GM23338 (cell line): ENCODE results near the gene ATF7.
"Not testable (repeated sequence)": the region's sequence is repeated elsewhere in the genome, so short reads cannot be mapped to it uniquely, and the experiment has no call there.

Experiments
- CREB1 ChIP-seq: fragments of 250-450 bp; sonication (Bioruptor Pico); IDR thresholded peaks from 2 replicates; pipeline ENCODE4 v1.5.0; 2020; ENCODE audit warnings: low read depth, mild to moderate bottlenecking, moderate library complexity
- EZH2 ChIP-seq: fragments of 200-600 bp; sonication (generic); IDR thresholded peaks from one replicate; pipeline ENCODE4 v1.8.0; 2017; ENCODE audit warnings: antibody characterized with exemption, mild to moderate bottlenecking, low read depth; ENCODE audit not compliant: unreplicated experiment
- EZH2phosphoT487 ChIP-seq: fragments of 200-600 bp; sonication (generic); IDR thresholded peaks from one replicate; pipeline ENCODE4 v1.8.1; 2018; ENCODE audit warnings: antibody characterized with exemption; ENCODE audit not compliant: unreplicated experiment
- POLR2AphosphoS5 ChIP-seq: IDR thresholded peaks from 2 replicates; pipeline ENCODE4 v1.6.1; 2016; ENCODE audit warnings: antibody characterized with exemption, low read depth
- STAT1 ChIP-seq: IDR thresholded peaks from one replicate; pipeline ENCODE4 v1.6.1; 2016; ENCODE audit warnings: antibody characterized with exemption; ENCODE audit not compliant: unreplicated experiment
- TF ChIP-seq, protein P1 (sequence below), 2 experiments: fragments of 200-600 bp in 1 of 2; sonication (generic) in 1 of 2; conservative IDR thresholded peaks; 2 replicates each; pipeline versions ENCODE4 v1.5.1 to v1.6.1; 2016 to 2017; ENCODE audit warnings: antibody characterized with exemption in 2 of 2, low read depth in 2 of 2, mild to moderate bottlenecking in 2 of 2, moderate library complexity in 1 of 2
- TF ChIP-seq, protein P2 (sequence below): IDR thresholded peaks from 2 replicates; pipeline ENCODE4 v1.6.1; 2016; ENCODE audit warnings: antibody characterized with exemption
- TF ChIP-seq, protein P3 (sequence below): IDR thresholded peaks from one replicate; pipeline ENCODE4 v1.6.1; 2018; ENCODE audit warnings: antibody characterized with exemption; ENCODE audit not compliant: unreplicated experiment

DNA sequence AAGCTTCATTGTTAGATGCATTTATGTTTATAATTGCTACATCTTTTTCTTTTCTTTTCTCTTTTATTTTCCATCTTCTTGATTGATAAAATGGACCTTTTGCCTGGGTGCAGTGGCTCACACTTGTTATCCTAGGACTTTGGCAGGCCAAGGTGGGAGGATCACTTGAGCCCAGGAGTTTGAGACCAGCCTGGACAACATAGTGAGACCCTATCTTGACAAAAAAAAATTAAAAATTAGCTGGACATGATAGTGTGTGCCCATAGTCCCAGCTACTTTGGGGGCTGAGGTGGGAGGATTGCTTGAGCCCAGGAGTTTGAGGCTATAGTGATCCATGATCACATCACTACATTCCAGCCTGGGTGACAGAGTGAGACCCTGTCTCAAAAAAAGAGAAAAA, 9.5 kb upstream of the ATF7 start:
- TF ChIP-seq EZH2, POLR2AphosphoS5, CREB1, EZH2phosphoT487, STAT1: not testable (repeated sequence)
- TF ChIP-seq, protein P1, sequence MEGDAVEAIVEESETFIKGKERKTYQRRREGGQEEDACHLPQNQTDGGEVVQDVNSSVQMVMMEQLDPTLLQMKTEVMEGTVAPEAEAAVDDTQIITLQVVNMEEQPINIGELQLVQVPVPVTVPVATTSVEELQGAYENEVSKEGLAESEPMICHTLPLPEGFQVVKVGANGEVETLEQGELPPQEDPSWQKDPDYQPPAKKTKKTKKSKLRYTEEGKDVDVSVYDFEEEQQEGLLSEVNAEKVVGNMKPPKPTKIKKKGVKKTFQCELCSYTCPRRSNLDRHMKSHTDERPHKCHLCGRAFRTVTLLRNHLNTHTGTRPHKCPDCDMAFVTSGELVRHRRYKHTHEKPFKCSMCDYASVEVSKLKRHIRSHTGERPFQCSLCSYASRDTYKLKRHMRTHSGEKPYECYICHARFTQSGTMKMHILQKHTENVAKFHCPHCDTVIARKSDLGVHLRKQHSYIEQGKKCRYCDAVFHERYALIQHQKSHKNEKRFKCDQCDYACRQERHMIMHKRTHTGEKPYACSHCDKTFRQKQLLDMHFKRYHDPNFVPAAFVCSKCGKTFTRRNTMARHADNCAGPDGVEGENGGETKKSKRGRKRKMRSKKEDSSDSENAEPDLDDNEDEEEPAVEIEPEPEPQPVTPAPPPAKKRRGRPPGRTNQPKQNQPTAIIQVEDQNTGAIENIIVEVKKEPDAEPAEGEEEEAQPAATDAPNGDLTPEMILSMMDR (conservative IDR thresholded peaks at IDR 0.05; ENCODE audit: low read depth in 2 of 2): not testable (repeated sequence)
- TF ChIP-seq, protein P2, sequence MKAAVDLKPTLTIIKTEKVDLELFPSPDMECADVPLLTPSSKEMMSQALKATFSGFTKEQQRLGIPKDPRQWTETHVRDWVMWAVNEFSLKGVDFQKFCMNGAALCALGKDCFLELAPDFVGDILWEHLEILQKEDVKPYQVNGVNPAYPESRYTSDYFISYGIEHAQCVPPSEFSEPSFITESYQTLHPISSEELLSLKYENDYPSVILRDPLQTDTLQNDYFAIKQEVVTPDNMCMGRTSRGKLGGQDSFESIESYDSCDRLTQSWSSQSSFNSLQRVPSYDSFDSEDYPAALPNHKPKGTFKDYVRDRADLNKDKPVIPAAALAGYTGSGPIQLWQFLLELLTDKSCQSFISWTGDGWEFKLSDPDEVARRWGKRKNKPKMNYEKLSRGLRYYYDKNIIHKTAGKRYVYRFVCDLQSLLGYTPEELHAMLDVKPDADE: not testable (repeated sequence)
- TF ChIP-seq, protein P3, sequence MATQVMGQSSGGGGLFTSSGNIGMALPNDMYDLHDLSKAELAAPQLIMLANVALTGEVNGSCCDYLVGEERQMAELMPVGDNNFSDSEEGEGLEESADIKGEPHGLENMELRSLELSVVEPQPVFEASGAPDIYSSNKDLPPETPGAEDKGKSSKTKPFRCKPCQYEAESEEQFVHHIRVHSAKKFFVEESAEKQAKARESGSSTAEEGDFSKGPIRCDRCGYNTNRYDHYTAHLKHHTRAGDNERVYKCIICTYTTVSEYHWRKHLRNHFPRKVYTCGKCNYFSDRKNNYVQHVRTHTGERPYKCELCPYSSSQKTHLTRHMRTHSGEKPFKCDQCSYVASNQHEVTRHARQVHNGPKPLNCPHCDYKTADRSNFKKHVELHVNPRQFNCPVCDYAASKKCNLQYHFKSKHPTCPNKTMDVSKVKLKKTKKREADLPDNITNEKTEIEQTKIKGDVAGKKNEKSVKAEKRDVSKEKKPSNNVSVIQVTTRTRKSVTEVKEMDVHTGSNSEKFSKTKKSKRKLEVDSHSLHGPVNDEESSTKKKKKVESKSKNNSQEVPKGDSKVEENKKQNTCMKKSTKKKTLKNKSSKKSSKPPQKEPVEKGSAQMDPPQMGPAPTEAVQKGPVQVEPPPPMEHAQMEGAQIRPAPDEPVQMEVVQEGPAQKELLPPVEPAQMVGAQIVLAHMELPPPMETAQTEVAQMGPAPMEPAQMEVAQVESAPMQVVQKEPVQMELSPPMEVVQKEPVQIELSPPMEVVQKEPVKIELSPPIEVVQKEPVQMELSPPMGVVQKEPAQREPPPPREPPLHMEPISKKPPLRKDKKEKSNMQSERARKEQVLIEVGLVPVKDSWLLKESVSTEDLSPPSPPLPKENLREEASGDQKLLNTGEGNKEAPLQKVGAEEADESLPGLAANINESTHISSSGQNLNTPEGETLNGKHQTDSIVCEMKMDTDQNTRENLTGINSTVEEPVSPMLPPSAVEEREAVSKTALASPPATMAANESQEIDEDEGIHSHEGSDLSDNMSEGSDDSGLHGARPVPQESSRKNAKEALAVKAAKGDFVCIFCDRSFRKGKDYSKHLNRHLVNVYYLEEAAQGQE: not testable (repeated sequence)
